AG09319 (cell line): Measurements from ENCODE around the gene RAPGEF5.

Experiments
- DNase-seq: peaks from one replicate; pipeline ENCODE4 v3.0.0-alpha.2; 2010; ENCODE audit warnings: low read depth; ENCODE audit errors: extremely low read depth
- TF ChIP-seq, protein P1 (sequence below): IDR thresholded peaks from 2 replicates; pipeline ENCODE4 v1.5.1; 2011; ENCODE audit warnings: low read depth, mild to moderate bottlenecking, inconsistent platforms, low read length, moderate library complexity

The RAPGEF5 gene

GRCh38 chr7:22400936-22401553, 44.1 kb upstream of the RAPGEF5 start:
- TF ChIP-seq, protein P1, sequence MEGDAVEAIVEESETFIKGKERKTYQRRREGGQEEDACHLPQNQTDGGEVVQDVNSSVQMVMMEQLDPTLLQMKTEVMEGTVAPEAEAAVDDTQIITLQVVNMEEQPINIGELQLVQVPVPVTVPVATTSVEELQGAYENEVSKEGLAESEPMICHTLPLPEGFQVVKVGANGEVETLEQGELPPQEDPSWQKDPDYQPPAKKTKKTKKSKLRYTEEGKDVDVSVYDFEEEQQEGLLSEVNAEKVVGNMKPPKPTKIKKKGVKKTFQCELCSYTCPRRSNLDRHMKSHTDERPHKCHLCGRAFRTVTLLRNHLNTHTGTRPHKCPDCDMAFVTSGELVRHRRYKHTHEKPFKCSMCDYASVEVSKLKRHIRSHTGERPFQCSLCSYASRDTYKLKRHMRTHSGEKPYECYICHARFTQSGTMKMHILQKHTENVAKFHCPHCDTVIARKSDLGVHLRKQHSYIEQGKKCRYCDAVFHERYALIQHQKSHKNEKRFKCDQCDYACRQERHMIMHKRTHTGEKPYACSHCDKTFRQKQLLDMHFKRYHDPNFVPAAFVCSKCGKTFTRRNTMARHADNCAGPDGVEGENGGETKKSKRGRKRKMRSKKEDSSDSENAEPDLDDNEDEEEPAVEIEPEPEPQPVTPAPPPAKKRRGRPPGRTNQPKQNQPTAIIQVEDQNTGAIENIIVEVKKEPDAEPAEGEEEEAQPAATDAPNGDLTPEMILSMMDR: no peak
- DNase-seq: no peak

- DNase-seq: no peak
- TF ChIP-seq, protein P1: no peak
Observed at GRCh38 chr7:22400150-22400814, 43.3 kb upstream of the RAPGEF5 start.

GRCh38 chr7:22399546-22399945, 42.6 kb upstream of the RAPGEF5 start:
- TF ChIP-seq, protein P1: no peak

GRCh38 chr7:22399091-22399490, 42.1 kb upstream of the RAPGEF5 start:
- no peak for DNase-seq
- TF ChIP-seq, protein P1: no peak

More at GRCh38 chr7:22399546-22399945, 42.6 kb upstream of the RAPGEF5 start:
- DNase-seq: no peak

DNA sequence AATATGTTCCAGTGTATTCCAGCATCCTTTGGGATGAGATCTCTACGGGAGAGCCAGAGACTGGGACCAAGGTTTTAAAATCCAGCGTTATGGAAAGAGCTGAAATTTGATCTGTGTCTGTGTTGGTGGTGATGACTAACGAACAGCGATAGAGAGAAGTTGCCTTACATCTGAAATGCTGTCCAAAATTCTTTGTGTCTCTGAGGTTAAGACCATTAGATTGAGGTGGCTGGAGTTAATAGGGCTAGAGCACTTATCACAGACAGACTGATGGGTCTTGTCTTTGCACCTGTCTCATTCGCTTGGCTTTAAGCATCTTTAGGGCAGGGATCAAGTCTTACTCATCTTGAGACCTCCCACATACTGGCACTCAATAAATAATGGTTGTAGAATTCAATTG, 41.0 kb upstream of the RAPGEF5 start:
- DNase-seq: no peak
- TF ChIP-seq, protein P1: no peak

DNA sequence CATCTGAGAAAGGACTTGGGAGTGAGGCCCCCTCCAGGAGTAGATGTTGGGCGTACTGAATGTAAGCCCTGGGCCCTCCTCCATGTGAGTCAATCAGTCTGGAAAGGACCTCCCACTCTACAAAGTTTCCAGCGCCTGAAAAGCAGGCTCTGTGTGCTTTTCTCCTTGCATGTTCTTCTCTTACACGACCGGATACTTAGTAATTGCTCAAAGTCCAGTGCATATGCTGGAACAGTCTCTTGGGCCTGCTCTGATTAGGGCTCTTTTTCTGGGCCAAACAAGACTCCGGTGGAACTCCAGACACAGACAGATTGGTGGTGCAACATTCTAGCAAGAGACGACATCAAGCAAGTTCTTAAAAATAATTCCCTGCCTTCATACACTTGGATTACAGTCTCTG, 38.3 kb upstream of the RAPGEF5 start:
- TF ChIP-seq, protein P1: no peak
- DNase-seq: no peak

GRCh38 chr7:22394739-22395138, 37.8 kb upstream of the RAPGEF5 start:
- TF ChIP-seq, protein P1: no peak
- DNase-seq: no peak
